Measurements from ENCODE around the gene CDK16.

Gene CDK16

GRCh38 chrX:47208108-47208507 is 10.4 kb upstream of the CDK16 start:
- DNase-seq (ENCODE audit: low read depth in 2 of 2) = no peak

- DNase-seq (ENCODE audit: low read depth in 2 of 2) = no peak
Observed at GRCh38 chrX:47209508-47210238, 8.8 kb upstream of the CDK16 start.

- DNase-seq (ENCODE audit: low read depth in 2 of 2) = no peak
Observed at GRCh38 chrX:47210661-47211425, 7.6 kb upstream of the CDK16 start.

- no peak for DNase-seq (ENCODE audit: low read depth in 2 of 2)
Observed at GRCh38 chrX:47212381-47213293, 5.8 kb upstream of the CDK16 start.

GRCh38 chrX:47214435-47215077 is 3.9 kb upstream of the CDK16 start:
- no peak for DNase-seq (ENCODE audit: low read depth in 2 of 2)

- DNase-seq (ENCODE audit: low read depth in 2 of 2) = no peak
Observed at GRCh38 chrX:47215291-47215900, 3.1 kb upstream of the CDK16 start.

GRCh38 chrX:47216393-47216925 is 2.0 kb upstream of the CDK16 start:
- DNase-seq (ENCODE audit: low read depth in 2 of 2) = no peak

GRCh38 chrX:47217121-47217851 is 1.2 kb upstream of the CDK16 start:
- no peak for DNase-seq (ENCODE audit: low read depth in 2 of 2)

GRCh38 chrX:47217852-47218279 is 615 bp upstream of the CDK16 start:
- DNase-seq (ENCODE audit: low read depth in 2 of 2) = peak; percentile 93 to 98

- peak in 1 of 2 donors; percentile 35 for DNase-seq (ENCODE audit: low read depth in 2 of 2)
Observed at GRCh38 chrX:47218920-47219815, 687 bp downstream of the CDK16 start.

- no peak for DNase-seq (ENCODE audit: low read depth in 2 of 2)
Observed at GRCh38 chrX:47221756-47222155, 3.3 kb downstream of the CDK16 start.

GRCh38 chrX:47222751-47223350 is 4.4 kb downstream of the CDK16 start:
- no peak for DNase-seq (ENCODE audit: low read depth in 2 of 2)

GRCh38 chrX:47223476-47224250 is 5.2 kb downstream of the CDK16 start:
- DNase-seq (ENCODE audit: low read depth in 2 of 2) = no peak

GRCh38 chrX:47224266-47224895 is 5.9 kb downstream of the CDK16 start:
- DNase-seq (ENCODE audit: low read depth in 2 of 2) = no peak

GRCh38 chrX:47224896-47225290 is 6.4 kb downstream of the CDK16 start:
- no peak for DNase-seq (ENCODE audit: low read depth in 2 of 2)

- no peak for DNase-seq (ENCODE audit: low read depth in 2 of 2)
Observed at GRCh38 chrX:47226071-47226470, 7.6 kb downstream of the CDK16 start.

GRCh38 chrX:47226531-47227333 is 8.3 kb downstream of the CDK16 start:
- no peak for DNase-seq (ENCODE audit: low read depth in 2 of 2)
